NK-92 treated with Interleukin-12 subunit alpha and Interleukin-12 subunit beta, amount 100 ng/mL, for 24 hours (cell line): ENCODE results near the gene APOM.

Experiments used
- DNase-seq: peaks from one replicate; lab custom pipeline; 2025; lab: John Stamatoyannopoulos, UW

APOM gene

DNA sequence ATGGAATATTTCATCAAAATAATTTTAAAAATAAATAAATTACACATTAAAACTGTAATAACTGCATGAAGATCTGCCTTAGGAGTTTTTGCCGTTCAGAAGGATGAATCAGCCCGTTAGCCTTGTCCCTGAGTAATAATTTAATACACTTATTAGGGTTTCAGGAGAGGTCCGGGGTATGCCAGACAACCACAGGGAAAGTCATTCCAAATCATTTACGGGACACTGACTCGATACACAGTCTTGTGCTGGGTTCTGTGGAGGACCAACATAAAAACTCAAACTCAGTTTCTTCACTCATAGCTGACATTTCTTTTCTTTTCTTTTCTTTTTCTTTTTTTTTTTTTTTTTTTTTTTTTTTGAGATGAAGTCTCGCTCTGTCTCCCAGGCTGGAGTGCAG, 50.2 kb downstream of the APOM start:
- no peak for DNase-seq

DNA sequence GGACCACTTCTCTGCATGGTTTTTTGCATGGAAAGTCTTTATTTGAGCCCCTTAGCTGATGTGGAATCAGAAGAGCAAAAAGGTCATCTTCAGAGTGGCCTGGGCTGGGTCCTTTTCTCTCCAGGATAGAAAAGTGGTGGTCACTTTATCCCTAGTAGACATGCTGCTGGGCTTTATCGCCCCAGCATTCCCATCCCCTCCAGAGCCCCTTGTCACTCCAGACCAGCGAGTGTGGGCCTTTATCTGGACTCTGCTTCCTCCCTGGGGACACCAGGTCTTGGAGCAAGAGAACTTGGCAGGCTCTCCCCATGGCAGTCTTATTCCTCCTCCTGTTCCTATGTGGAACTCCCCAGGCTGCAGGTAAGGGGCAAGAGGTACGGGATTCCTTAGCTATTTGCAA, 50.9 kb downstream of the APOM start, which contains the start of gene LY6G6F:
Gene LY6G6F, plus strand, starts transcription at position 268 of the 400 bp plus-strand sequence. Its CDS starts 41 bp downstream, at position 309.
- no peak for DNase-seq

DNA sequence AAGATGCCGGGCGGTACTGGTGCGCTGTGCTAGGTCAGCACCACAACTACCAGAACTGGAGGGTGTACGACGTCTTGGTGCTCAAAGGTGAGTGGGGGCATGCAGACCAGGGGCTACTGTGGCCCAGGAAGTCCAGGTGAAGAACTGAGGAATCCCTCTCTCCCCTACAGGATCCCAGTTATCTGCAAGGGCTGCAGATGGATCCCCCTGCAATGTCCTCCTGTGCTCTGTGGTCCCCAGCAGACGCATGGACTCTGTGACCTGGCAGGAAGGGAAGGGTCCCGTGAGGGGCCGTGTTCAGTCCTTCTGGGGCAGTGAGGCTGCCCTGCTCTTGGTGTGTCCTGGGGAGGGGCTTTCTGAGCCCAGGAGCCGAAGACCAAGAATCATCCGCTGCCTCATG, 52.0 kb downstream of the APOM start:
- no peak for DNase-seq
